Measurements from ENCODE around the gene CYP1B1. TPM values are rescaled to one million over a fixed set of nuclear protein-coding genes. Genes with fewer than 3 reads are reported as not detected.
A peak's percentile ranks its signal among the peaks of the same experiment; 100 is the strongest.

Gene CYP1B1
- polyA plus RNA-seq, 4 donors = 0.67 to 15.1 (median 1.5) TPM

- DNase-seq (no peak), FAIRE-seq (no peak)
- Histone ChIP-seq H3K36me3 (ENCODE audit: control insufficient read depth in 3 of 3, insufficient read depth in 2 of 3, low read depth in 1 of 3, low read length in 3 of 3) (no peaks in the 10 kb centered on the region), H3K4me3 (ENCODE audit: low read depth in 1 of 3, low read length in 3 of 3) (no peak overlapping the region), H3K9me3 (ENCODE audit: control insufficient read depth in 2 of 2, insufficient read depth in 1 of 2, low read depth in 1 of 2, low read length in 1 of 2) (no peaks in the 10 kb centered on the region), H3K27ac (ENCODE audit: low read depth in 1 of 3, low read length in 2 of 3) (no peak overlapping the region), H3K27me3 (ENCODE audit: control insufficient read depth in 3 of 3, insufficient read depth in 3 of 3, low read length in 3 of 3) (peaks cover 0 to 3% (median 3%) of the 10 kb centered on the region in 3 donors), H3K4me1 (ENCODE audit: control insufficient read depth in 3 of 3, insufficient read depth in 2 of 3, low read depth in 1 of 3, low read length in 2 of 3) (peaks cover 0 to 8% (median 3%) of the 10 kb centered on the region in 3 donors)
- WGBS, 3 donors = 60 to 72% (median 71%) methylated on average over 2 of the region's 2 CpGs
Observed at GRCh38 chr2:38097258-38097987, 21.5 kb upstream of the CYP1B1 start.

DNA sequence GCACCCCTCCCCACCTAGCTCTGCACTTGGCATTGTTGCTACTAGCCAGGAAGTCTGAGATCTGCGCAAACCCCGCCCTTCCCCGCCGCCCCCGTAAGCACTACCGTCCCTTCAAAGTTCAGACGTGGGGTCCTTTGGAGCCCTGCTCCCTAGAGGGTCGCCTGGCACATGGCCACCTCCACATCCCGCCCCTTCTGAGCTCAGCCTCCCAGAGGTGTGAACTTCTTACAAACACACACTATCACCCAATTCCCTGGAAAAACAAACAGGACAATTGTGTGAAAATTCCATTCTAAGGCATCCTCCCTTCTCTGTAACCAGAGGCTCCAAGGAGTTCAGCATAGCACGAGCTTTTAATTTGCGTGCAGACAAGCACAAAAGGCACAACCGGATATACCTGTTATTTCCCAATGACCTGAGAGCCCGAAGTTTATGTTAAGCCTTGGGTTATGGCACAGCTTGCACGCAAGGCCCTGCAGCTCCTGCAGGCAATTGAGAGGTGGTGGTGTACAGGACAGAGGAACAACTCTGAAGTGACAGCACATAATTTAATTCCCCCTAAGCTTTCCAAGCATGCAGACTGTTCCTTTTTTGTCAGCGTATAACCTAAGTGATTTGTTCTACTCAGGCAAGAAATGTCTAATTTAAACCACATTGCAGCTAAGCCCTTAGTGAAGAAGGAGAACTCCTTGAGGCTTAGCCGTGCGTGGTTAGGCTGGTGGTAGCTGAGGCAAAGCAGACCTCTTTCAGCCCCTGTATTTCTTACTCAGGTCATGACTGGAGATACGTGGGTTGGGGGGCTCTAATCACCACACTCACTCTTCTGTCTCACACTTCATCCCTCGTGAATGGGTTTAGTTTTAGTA, 20.3 kb upstream of the CYP1B1 start:
- Histone ChIP-seq H3K27me3 (ENCODE audit: control insufficient read depth in 3 of 3, insufficient read depth in 3 of 3, low read length in 3 of 3) (peaks cover 0 to 3% (median 3%) of the 10 kb centered on the region in 3 donors), H3K27ac (ENCODE audit: low read depth in 1 of 3, low read length in 2 of 3) (no peak overlapping the region), H3K36me3 (ENCODE audit: control insufficient read depth in 3 of 3, insufficient read depth in 2 of 3, low read depth in 1 of 3, low read length in 3 of 3) (no peaks in the 10 kb centered on the region), H3K4me3 (ENCODE audit: low read depth in 1 of 3, low read length in 3 of 3) (no peak overlapping the region), H3K4me1 (ENCODE audit: control insufficient read depth in 3 of 3, insufficient read depth in 2 of 3, low read depth in 1 of 3, low read length in 2 of 3) (peaks cover 0 to 13% (median 3%) of the 10 kb centered on the region in 3 donors), H3K9me3 (ENCODE audit: control insufficient read depth in 2 of 2, insufficient read depth in 1 of 2, low read depth in 1 of 2, low read length in 1 of 2) (no peaks in the 10 kb centered on the region)
- WGBS, 3 donors = 50 to 59% (median 55%) methylated on average over 19 of the region's 19 CpGs
- DNase-seq (peak in 1 of 2 donors; percentile 77), FAIRE-seq (no peak)

DNA sequence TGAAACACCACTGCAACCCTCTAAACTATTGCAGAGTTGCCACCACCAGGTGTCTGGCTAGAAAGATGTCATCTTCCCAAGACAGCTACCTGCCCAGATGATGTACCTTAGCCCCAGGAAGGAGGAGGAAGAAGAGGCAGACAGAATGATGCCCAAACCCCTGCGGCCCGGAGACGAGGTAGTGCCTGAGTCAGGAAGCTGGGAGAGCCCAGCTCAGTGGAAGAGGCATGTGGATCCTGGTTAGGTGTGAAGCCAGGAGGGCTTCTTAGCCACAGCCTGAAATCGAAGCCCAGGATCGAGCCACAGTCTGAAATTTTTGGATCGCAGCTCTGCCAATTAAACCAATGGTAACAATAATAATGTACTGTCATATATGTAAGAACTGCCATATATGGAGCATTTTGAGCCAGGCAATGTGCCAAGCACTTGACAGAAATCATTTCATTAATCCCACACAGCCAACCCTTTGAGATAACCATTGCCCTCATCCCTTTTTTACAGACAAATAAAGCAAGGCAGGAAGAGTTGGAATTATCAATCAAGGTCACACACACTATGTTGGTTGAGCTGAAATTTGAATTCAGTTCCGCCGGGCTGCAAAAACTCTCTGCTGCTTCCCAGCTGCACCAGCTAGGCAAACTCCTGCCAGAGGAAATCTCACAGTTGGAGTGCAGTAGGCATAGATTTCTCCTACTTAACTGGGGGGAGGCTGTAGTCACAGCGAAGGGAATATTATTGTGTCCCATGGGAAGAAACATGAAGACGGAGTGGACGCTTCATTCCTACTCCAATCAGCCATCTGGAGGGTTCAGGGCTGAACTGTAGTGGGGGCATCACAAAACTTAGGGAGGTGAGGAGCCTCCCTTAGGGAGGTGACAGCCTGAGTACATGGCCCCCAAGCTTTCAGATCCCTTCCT, 19.4 kb upstream of the CYP1B1 start:
- H3K4me3 ChIP-seq (ENCODE audit: low read depth in 1 of 3, low read length in 3 of 3) = no peak overlapping the region
- no peak overlapping the region for H3K27ac ChIP-seq (ENCODE audit: low read depth in 1 of 3, low read length in 2 of 3)
- FAIRE-seq = no peak
- DNase-seq = no peak
- peaks cover 0 to 3% (median 3%) of the 10 kb centered on the region in 3 donors for H3K27me3 ChIP-seq (ENCODE audit: control insufficient read depth in 3 of 3, insufficient read depth in 3 of 3, low read length in 3 of 3)
- peaks cover 0 to 13% (median 3%) of the 10 kb centered on the region in 3 donors for H3K4me1 ChIP-seq (ENCODE audit: control insufficient read depth in 3 of 3, insufficient read depth in 2 of 3, low read depth in 1 of 3, low read length in 2 of 3)
- WGBS, 3 donors = 84 to 95% (median 94%) methylated on average over 11 of the region's 11 CpGs
- H3K9me3 ChIP-seq (ENCODE audit: control insufficient read depth in 2 of 2, insufficient read depth in 1 of 2, low read depth in 1 of 2, low read length in 1 of 2) = no peaks in the 10 kb centered on the region
- H3K36me3 ChIP-seq (ENCODE audit: control insufficient read depth in 3 of 3, insufficient read depth in 2 of 3, low read depth in 1 of 3, low read length in 3 of 3) = no peaks in the 10 kb centered on the region

DNA sequence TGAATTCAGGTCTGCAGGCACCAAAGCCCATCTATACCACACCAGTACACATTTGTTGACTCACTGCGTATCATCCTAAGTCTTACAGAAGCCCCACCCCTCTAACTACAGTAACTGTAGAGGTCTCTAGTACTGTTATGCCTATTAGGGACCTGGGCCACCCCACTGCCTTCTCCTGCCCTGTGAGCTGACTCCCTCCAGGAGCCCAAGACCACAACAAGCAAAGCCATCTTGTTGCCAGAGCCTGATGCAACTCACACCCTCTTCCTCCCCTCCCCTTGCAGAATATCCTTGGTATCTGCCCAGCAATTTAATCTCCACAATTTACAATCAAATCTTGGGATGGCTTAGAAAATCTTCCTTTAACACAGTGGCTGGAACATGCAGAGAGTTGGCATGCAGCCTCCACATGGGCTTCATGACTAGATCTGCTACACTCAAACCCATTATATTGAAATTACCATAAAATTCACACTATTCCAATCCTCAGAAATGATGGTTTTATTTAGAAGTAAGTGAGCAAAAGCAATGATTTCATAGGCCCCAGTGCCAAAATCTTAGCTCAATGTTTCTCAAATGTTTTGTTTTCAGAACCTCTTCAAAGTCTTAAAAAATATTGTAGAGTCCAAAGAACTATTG, 17.7 kb upstream of the CYP1B1 start:
- no peak for DNase-seq
- no peaks in the 10 kb centered on the region for H3K36me3 ChIP-seq (ENCODE audit: control insufficient read depth in 3 of 3, insufficient read depth in 2 of 3, low read depth in 1 of 3, low read length in 3 of 3)
- H3K4me3 ChIP-seq (ENCODE audit: low read depth in 1 of 3, low read length in 3 of 3) = no peak overlapping the region
- H3K4me1 ChIP-seq (ENCODE audit: control insufficient read depth in 3 of 3, insufficient read depth in 2 of 3, low read depth in 1 of 3, low read length in 2 of 3) = peaks cover 0 to 13% (median 3%) of the 10 kb centered on the region in 3 donors
- WGBS, 3 donors = 77 to 100% (median 96%) methylated on average over 1 of the region's 1 CpG
- peak overlapping the region in 1 of 3 donors; percentile 5 for H3K27ac ChIP-seq (ENCODE audit: low read depth in 1 of 3, low read length in 2 of 3)
- no peak for FAIRE-seq
- H3K9me3 ChIP-seq (ENCODE audit: control insufficient read depth in 2 of 2, insufficient read depth in 1 of 2, low read depth in 1 of 2, low read length in 1 of 2) = no peaks in the 10 kb centered on the region
- H3K27me3 ChIP-seq (ENCODE audit: control insufficient read depth in 3 of 3, insufficient read depth in 3 of 3, low read length in 3 of 3) = peaks cover 0 to 3% (median 0%) of the 10 kb centered on the region in 3 donors

GRCh38 chr2:38092196-38092902, 16.4 kb upstream of the CYP1B1 start:
- Histone ChIP-seq H3K36me3 (ENCODE audit: control insufficient read depth in 3 of 3, insufficient read depth in 2 of 3, low read depth in 1 of 3, low read length in 3 of 3) (no peaks in the 10 kb centered on the region), H3K27me3 (ENCODE audit: control insufficient read depth in 3 of 3, insufficient read depth in 3 of 3, low read length in 3 of 3) (peaks cover 0 to 3% (median 0%) of the 10 kb centered on the region in 3 donors), H3K4me1 (ENCODE audit: control insufficient read depth in 3 of 3, insufficient read depth in 2 of 3, low read depth in 1 of 3, low read length in 2 of 3) (peaks cover 0 to 13% (median 0%) of the 10 kb centered on the region in 3 donors), H3K9me3 (ENCODE audit: control insufficient read depth in 2 of 2, insufficient read depth in 1 of 2, low read depth in 1 of 2, low read length in 1 of 2) (no peaks in the 10 kb centered on the region), H3K27ac (ENCODE audit: low read depth in 1 of 3, low read length in 2 of 3) (peak overlapping the region in 1 of 3 donors; percentile 71), H3K4me3 (ENCODE audit: low read depth in 1 of 3, low read length in 3 of 3) (no peak overlapping the region)
- 52 to 75% (median 74%) methylated on average over 11 of the region's 11 CpGs for WGBS, 3 donors
- DNase-seq (peak in 1 of 2 donors; percentile 21), FAIRE-seq (no peak)

DNA sequence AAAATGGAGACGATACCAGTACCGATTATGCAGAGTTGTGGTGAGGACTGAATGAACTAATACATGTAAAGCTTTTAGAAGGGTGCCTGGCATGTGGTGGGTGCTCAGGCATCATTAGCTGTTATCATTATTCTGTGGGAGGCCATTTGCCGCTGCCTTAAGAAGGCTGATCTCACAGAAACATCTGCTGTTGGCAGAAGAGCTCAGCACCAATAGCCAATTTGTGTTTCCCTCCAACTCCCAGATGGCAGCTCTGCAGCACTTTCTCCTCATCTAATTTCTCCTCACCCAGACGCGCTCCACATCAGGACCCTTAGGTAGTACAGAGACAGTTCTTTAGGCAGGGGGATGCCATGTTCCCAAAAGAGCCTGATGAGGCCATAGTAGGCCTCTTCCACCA, 15.8 kb upstream of the CYP1B1 start:
- Histone ChIP-seq H3K27me3 (ENCODE audit: control insufficient read depth in 3 of 3, insufficient read depth in 3 of 3, low read length in 3 of 3) (peaks cover 0 to 3% (median 0%) of the 10 kb centered on the region in 3 donors), H3K27ac (ENCODE audit: low read depth in 1 of 3, low read length in 2 of 3) (peak overlapping the region in 1 of 3 donors; percentile 59), H3K9me3 (ENCODE audit: control insufficient read depth in 2 of 2, insufficient read depth in 1 of 2, low read depth in 1 of 2, low read length in 1 of 2) (no peaks in the 10 kb centered on the region), H3K4me3 (ENCODE audit: low read depth in 1 of 3, low read length in 3 of 3) (no peak overlapping the region), H3K36me3 (ENCODE audit: control insufficient read depth in 3 of 3, insufficient read depth in 2 of 3, low read depth in 1 of 3, low read length in 3 of 3) (no peaks in the 10 kb centered on the region), H3K4me1 (ENCODE audit: control insufficient read depth in 3 of 3, insufficient read depth in 2 of 3, low read depth in 1 of 3, low read length in 2 of 3) (peaks cover 0 to 13% (median 0%) of the 10 kb centered on the region in 3 donors)
- FAIRE-seq (no peak), DNase-seq (no peak)
- 86 to 99% (median 88%) methylated on average over 5 of the region's 5 CpGs for WGBS, 3 donors

- no peak for DNase-seq
- H3K27me3 ChIP-seq (ENCODE audit: control insufficient read depth in 3 of 3, insufficient read depth in 3 of 3, low read length in 3 of 3) = peaks cover 0 to 2% (median 0%) of the 10 kb centered on the region in 3 donors
- H3K9me3 ChIP-seq (ENCODE audit: control insufficient read depth in 2 of 2, insufficient read depth in 1 of 2, low read depth in 1 of 2, low read length in 1 of 2) = no peaks in the 10 kb centered on the region
- H3K4me1 ChIP-seq (ENCODE audit: control insufficient read depth in 3 of 3, insufficient read depth in 2 of 3, low read depth in 1 of 3, low read length in 2 of 3) = peaks cover 0 to 11% (median 0%) of the 10 kb centered on the region in 3 donors
- H3K4me3 ChIP-seq (ENCODE audit: low read depth in 1 of 3, low read length in 3 of 3) = no peak overlapping the region
- FAIRE-seq = no peak
- H3K36me3 ChIP-seq (ENCODE audit: control insufficient read depth in 3 of 3, insufficient read depth in 2 of 3, low read depth in 1 of 3, low read length in 3 of 3) = no peaks in the 10 kb centered on the region
- no peak overlapping the region for H3K27ac ChIP-seq (ENCODE audit: low read depth in 1 of 3, low read length in 2 of 3)
- 76 to 79% (median 77%) methylated on average over 5 of the region's 5 CpGs for whole genome bisulfite sequencing, 3 donors
Observed at GRCh38 chr2:38090928-38091327, 15.0 kb upstream of the CYP1B1 start.
